HEK293 (cell line): Measurements from ENCODE around the gene TMEM140.

Experiments used
- CTCF ChIA-PET: fragments of 350-600 bp; formaldehyde crosslinking; extraction: SDS; loops from one replicate; lab custom pipeline; 2021; ENCODE audit warnings: antibody characterized with exemption; lab: Yijun Ruan, JAX
- POLR2A ChIA-PET: fragments of 300-600 bp; formaldehyde crosslinking; extraction: SDS; loops from one replicate; lab custom pipeline; 2020; ENCODE audit warnings: antibody characterized with exemption, inconsistent platforms; lab: Yijun Ruan, JAX
- H3K27ac ChIP-seq: fragments of 200-500 bp; sonication (Bioruptor generic); 2 replicates; pipeline ENCODE4 v1.5.1; 2014; ENCODE audit warnings: low read depth, low read length, control low read depth, inconsistent platforms; ENCODE audit errors: extremely low read depth
- H3K36me3 ChIP-seq, 2 experiments: fragments of 200-500 bp in 1 of 2; sonication (Bioruptor generic) in 1 of 2; 1 replicate in 1 of 2; 2 replicates in 1 of 2; pipeline ENCODE4 v1.5.1; 2014 to 2017; ENCODE audit warnings: inconsistent platforms in 2 of 2, low read length in 2 of 2; ENCODE audit not compliant: control insufficient read depth in 2 of 2, insufficient read depth in 1 of 2
- H3K4me1 ChIP-seq: fragments of 200-500 bp; sonication (Bioruptor generic); 2 replicates; pipeline ENCODE4 v1.5.1; 2014; ENCODE audit warnings: mild to moderate bottlenecking, low read length, inconsistent platforms; ENCODE audit not compliant: control insufficient read depth, insufficient read depth
- H3K4me3 ChIP-seq: 2 replicates; pipeline ENCODE4 v1.5.1; 2011; ENCODE audit warnings: low read depth, mild to moderate bottlenecking, control low read depth, low read length, moderate library complexity
- H3K9me3 ChIP-seq: fragments of 200-500 bp; sonication (Bioruptor generic); 2 replicates; pipeline ENCODE4 v1.5.1; 2014; ENCODE audit warnings: low read depth, low read length, inconsistent platforms; ENCODE audit not compliant: control insufficient read depth, insufficient read depth
- KLF7 ChIP-seq: fragments of 450-650 bp; formaldehyde crosslinking; IDR thresholded peaks from 2 replicates; pipeline ENCODE4 v1.5.1; 2016; ENCODE audit warnings: missing biosample characterization, missing genetic modification characterization, borderline replicate concordance
- MYNN ChIP-seq: fragments of 450-650 bp; formaldehyde crosslinking; IDR thresholded peaks from 2 replicates; pipeline ENCODE4 v1.5.1; 2016; ENCODE audit warnings: missing biosample characterization, missing genetic modification characterization, borderline replicate concordance
- SETDB1 ChIP-seq: IDR thresholded peaks from one replicate; pipeline ENCODE4 v1.6.1; 2017; ENCODE audit warnings: mild to moderate bottlenecking, low read length, moderate library complexity, mixed read lengths; ENCODE audit not compliant: insufficient read length
- YY2 ChIP-seq: fragments of 450-650 bp; formaldehyde crosslinking; IDR thresholded peaks from 2 replicates; pipeline ENCODE4 v1.5.1; 2016; ENCODE audit warnings: missing biosample characterization, missing genetic modification characterization
- ZNF202 ChIP-seq: fragments of 450-650 bp; formaldehyde crosslinking; IDR thresholded peaks from 2 replicates; pipeline ENCODE4 v1.5.1; 2016; ENCODE audit warnings: missing biosample characterization, missing genetic modification characterization, borderline replicate concordance
- ZNF211 ChIP-seq: fragments of 450-650 bp; formaldehyde crosslinking; IDR thresholded peaks from 2 replicates; pipeline ENCODE4 v1.5.1; 2016; ENCODE audit warnings: low read depth, missing biosample characterization, missing genetic modification characterization
- ZNF24 ChIP-seq: fragments of 450-650 bp; formaldehyde crosslinking; IDR thresholded peaks from 2 replicates; pipeline ENCODE4 v1.5.1; 2016; ENCODE audit warnings: missing biosample characterization, missing genetic modification characterization
- ZNF302 ChIP-seq: fragments of 450-650 bp; formaldehyde crosslinking; IDR thresholded peaks from 2 replicates; pipeline ENCODE4 v1.5.1; 2016; ENCODE audit warnings: missing biosample characterization, missing genetic modification characterization, low read depth
- ZNF335 ChIP-seq: fragments of 450-650 bp; formaldehyde crosslinking; conservative IDR thresholded peaks from 2 replicates; pipeline ENCODE4 v1.5.1; 2016; ENCODE audit warnings: missing biosample characterization, missing genetic modification characterization
- ZNF426 ChIP-seq: fragments of 450-650 bp; formaldehyde crosslinking; IDR thresholded peaks from 2 replicates; pipeline ENCODE4 v1.5.1; 2017; ENCODE audit warnings: missing biosample characterization, missing genetic modification characterization, mild to moderate bottlenecking, inconsistent platforms, moderate library complexity
- ZNF501 ChIP-seq: fragments of 450-650 bp; formaldehyde crosslinking; IDR thresholded peaks from 2 replicates; pipeline ENCODE4 v1.5.1; 2016; ENCODE audit warnings: missing biosample characterization, missing genetic modification characterization
- ZNF530 ChIP-seq: fragments of 450-650 bp; formaldehyde crosslinking; IDR thresholded peaks from 2 replicates; pipeline ENCODE4 v1.5.1; 2016; ENCODE audit warnings: low read depth, missing biosample characterization, missing genetic modification characterization
- ZNF558 ChIP-seq: fragments of 450-650 bp; formaldehyde crosslinking; IDR thresholded peaks from 2 replicates; pipeline ENCODE4 v1.5.1; 2016; ENCODE audit warnings: missing biosample characterization, missing genetic modification characterization
- ZNF560 ChIP-seq: fragments of 450-650 bp; formaldehyde crosslinking; IDR thresholded peaks from 2 replicates; pipeline ENCODE4 v1.5.1; 2017; ENCODE audit warnings: missing biosample characterization, missing genetic modification characterization, borderline replicate concordance
- ZNF600 ChIP-seq: fragments of 450-650 bp; formaldehyde crosslinking; IDR thresholded peaks from 2 replicates; pipeline ENCODE4 v1.5.1; 2016; ENCODE audit warnings: missing biosample characterization, missing genetic modification characterization
- ZNF626 ChIP-seq: fragments of 450-650 bp; sonication (Bioruptor Pico); formaldehyde crosslinking; IDR thresholded peaks from 2 replicates; pipeline ENCODE4 v1.5.1; 2018; ENCODE audit warnings: missing biosample characterization, missing genetic modification characterization, inconsistent platforms
- ZNF629 ChIP-seq: fragments of 450-650 bp; formaldehyde crosslinking; IDR thresholded peaks from 2 replicates; pipeline ENCODE4 v1.5.1; 2017; ENCODE audit warnings: missing biosample characterization, missing genetic modification characterization
- ZNF660 ChIP-seq: fragments of 450-650 bp; IDR thresholded peaks from 2 replicates; pipeline ENCODE4 v1.5.1; 2018; ENCODE audit warnings: missing biosample characterization, mild to moderate bottlenecking, missing genetic modification characterization
- ZSCAN16 ChIP-seq: fragments of 450-650 bp; formaldehyde crosslinking; IDR thresholded peaks from 2 replicates; pipeline ENCODE4 v1.5.1; 2016; ENCODE audit warnings: missing biosample characterization, missing genetic modification characterization
- TF ChIP-seq, protein P1 (sequence below): fragments of 450-650 bp; formaldehyde crosslinking; IDR thresholded peaks from 2 replicates; pipeline ENCODE4 v1.5.1; 2016; ENCODE audit warnings: missing biosample characterization, missing genetic modification characterization
- TF ChIP-seq, protein P2 (sequence below): fragments of 450-650 bp; formaldehyde crosslinking; IDR thresholded peaks from 2 replicates; pipeline ENCODE4 v1.5.1; 2016; ENCODE audit warnings: missing biosample characterization, missing genetic modification characterization
- TF ChIP-seq, protein P3 (sequence below): fragments of 450-650 bp; formaldehyde crosslinking; IDR thresholded peaks from 2 replicates; pipeline ENCODE4 v1.5.1; 2016; ENCODE audit warnings: missing biosample characterization, missing genetic modification characterization

Gene TMEM140

DNA sequence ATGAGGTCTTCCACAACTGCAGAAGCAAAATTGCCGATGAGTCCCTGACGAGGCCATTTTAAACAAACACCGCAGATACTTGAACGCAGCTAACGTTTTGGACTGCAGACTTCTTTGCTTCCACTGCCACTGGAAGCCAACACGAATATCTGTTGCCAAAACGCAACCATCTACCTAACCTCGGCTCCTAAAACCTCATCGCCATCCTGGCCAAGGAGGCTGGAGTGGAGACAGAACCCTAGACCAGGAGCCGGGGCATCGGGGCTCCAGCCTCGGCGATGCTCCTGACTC is 63.0 kb downstream of the TMEM140 start:
- H3K27ac ChIP-seq, result no peak overlapping the region
- no peak for TF ChIP-seq ZNF302 (tag by site-specific recombination)
- peak; percentile 91; the same call in 1 of the 2 replicates for TF ChIP-seq ZNF600 (tag by site-specific recombination)
- TF ChIP-seq ZNF24, result no peak
- TF ChIP-seq, protein P1, sequence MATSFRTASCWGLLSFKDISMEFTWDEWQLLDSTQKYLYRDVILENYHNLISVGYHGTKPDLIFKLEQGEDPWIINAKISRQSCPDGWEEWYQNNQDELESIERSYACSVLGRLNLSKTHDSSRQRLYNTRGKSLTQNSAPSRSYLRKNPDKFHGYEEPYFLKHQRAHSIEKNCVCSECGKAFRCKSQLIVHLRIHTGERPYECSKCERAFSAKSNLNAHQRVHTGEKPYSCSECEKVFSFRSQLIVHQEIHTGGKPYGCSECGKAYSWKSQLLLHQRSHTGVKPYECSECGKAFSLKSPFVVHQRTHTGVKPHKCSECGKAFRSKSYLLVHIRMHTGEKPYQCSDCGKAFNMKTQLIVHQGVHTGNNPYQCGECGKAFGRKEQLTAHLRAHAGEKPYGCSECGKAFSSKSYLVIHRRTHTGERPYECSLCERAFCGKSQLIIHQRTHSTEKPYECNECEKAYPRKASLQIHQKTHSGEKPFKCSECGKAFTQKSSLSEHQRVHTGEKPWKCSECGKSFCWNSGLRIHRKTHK, result no peak
- TF ChIP-seq, protein P2, sequence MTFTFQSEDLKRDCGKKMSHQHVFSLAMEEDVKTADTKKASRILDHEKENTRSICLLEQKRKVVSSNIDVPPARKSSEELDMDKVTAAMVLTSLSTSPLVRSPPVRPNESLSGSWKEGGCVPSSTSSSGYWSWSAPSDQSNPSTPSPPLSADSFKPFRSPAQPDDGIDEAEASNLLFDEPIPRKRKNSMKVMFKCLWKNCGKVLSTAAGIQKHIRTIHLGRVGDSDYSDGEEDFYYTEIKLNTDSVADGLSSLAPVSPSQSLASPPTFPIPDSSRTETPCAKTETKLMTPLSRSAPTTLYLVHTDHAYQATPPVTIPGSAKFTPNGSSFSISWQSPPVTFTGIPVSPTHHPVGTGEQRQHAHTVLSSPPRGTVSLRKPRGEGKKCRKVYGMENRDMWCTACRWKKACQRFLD, result no peak
- peak; percentile 42; the same call in 1 of the 2 replicates for TF ChIP-seq ZNF660 (tag by site-specific recombination)
- TF ChIP-seq ZNF560 (tag by site-specific recombination), result no peak
- no peak for TF ChIP-seq YY2 (tag by site-specific recombination)
- peak; percentile 66 for TF ChIP-seq ZNF335 (tag by site-specific recombination)
- no peak for TF ChIP-seq MYNN (tag by site-specific recombination)
- no peak for TF ChIP-seq ZNF558 (tag by site-specific recombination)
- TF ChIP-seq ZNF629 (tag by site-specific recombination), result 0 out of 2 replicates have a peak, but pooled peaks have one; percentile 7
- TF ChIP-seq ZNF202 (tag by site-specific recombination), result no peak
- TF ChIP-seq SETDB1, result no peak
- TF ChIP-seq ZNF626 (tag by site-specific recombination), result no peak
- TF ChIP-seq ZNF426 (tag by site-specific recombination), result no peak
- TF ChIP-seq, protein P3, sequence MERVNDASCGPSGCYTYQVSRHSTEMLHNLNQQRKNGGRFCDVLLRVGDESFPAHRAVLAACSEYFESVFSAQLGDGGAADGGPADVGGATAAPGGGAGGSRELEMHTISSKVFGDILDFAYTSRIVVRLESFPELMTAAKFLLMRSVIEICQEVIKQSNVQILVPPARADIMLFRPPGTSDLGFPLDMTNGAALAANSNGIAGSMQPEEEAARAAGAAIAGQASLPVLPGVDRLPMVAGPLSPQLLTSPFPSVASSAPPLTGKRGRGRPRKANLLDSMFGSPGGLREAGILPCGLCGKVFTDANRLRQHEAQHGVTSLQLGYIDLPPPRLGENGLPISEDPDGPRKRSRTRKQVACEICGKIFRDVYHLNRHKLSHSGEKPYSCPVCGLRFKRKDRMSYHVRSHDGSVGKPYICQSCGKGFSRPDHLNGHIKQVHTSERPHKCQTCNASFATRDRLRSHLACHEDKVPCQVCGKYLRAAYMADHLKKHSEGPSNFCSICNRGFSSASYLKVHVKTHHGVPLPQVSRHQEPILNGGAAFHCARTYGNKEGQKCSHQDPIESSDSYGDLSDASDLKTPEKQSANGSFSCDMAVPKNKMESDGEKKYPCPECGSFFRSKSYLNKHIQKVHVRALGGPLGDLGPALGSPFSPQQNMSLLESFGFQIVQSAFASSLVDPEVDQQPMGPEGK, result no peak
- no peak for TF ChIP-seq ZNF530 (tag by site-specific recombination)
- no peak for TF ChIP-seq ZNF211 (tag by site-specific recombination)
- TF ChIP-seq KLF7, result no peak
- TF ChIP-seq ZSCAN16 (tag by site-specific recombination), result no peak
- TF ChIP-seq ZNF501 (tag by site-specific recombination), result peak; percentile 50; the same call in 1 of the 2 replicates
- H3K9me3 ChIP-seq, result no peaks in the 10 kb centered on the region
- H3K4me3 ChIP-seq, result peak overlapping the region; percentile 84
- CTCF ChIA-PET, result interaction anchor here (0.6 kb wide), 1 partner anchor 451 kb away, joined by 3 read pairs; no protein-coding TSS in a partner anchor
- H3K4me1 ChIP-seq, result peaks cover 7% of the 10 kb centered on the region
- POLR2A ChIA-PET, result interaction anchor here (1.4 to 1.5 kb wide), 2 partner anchors 9 to 10 kb away, joined by 3 to 4 read pairs; no protein-coding TSS in a partner anchor
- peaks cover 0 to 13% of the 10 kb centered on the region in 2 experiments; a peak in 1 of 3 replicates for H3K36me3 ChIP-seq
